K562 (cell line): Measurements from ENCODE around the gene UFSP2. TPM values are rescaled to one million over a fixed set of nuclear protein-coding genes. Genes with fewer than 3 reads are reported as not detected.

ENCODE experiments used
- ATAC-seq: fragments of 200-7000 bp; cut with Tn5 transposase; 3 replicates; pipeline ENCODE4 v1.9.1; 2020; ENCODE audit warnings: moderate library complexity
- Bru-seq: library from RNA; stranded (reverse); fragments of 400-500 nt; gene quantifications from one replicate; lab custom pipeline; 2021; lab: Mats Ljungman, UMichigan
- BruChase-seq, 2 experiments: library from RNA; stranded (reverse); fragments of 400-500 nt; gene quantifications; one replicate each; lab custom pipeline; 2021; lab: Mats Ljungman, UMichigan
- BruUV-seq: library from RNA; stranded (reverse); fragments of 400-500 nt; replicated peaks from 2 replicates; lab custom pipeline; 2021; lab: Mats Ljungman, UMichigan
- CTCF ChIA-PET: fragments of 300-600 bp; formaldehyde crosslinking; extraction: SDS; loops from one replicate; lab custom pipeline; 2021; ENCODE audit warnings: low intra/inter-chr PET ratio; lab: Yijun Ruan, JAX
- POLR2A ChIA-PET: fragments of 300-600, 350-650 bp; sonication (Branson Sonifier 250); formaldehyde crosslinking; extraction: SDS; loops from one replicate; lab custom pipeline; 2021; ENCODE audit warnings: antibody characterized with exemption, inconsistent platforms; lab: Yijun Ruan, JAX
- DNase-seq, 4 experiments: peaks; one replicate each; pipeline versions ENCODE4 v3.0.0 to v3.0.0-alpha.2; 2011 to 2018; ENCODE audit warnings: low spot score in 3 of 4, mixed read lengths in 3 of 4; ENCODE audit errors: extremely low read depth in 1 of 4
- FAIRE-seq: peaks from 2 replicates; lab custom pipeline; 2011; peaks lifted over from hg19 to GRCh38; lab: Jason Lieb, UNC
- H2AFZ ChIP-seq: 2 replicates; pipeline ENCODE4 v1.6.0; 2011; ENCODE audit warnings: low read depth, low read length, control low read depth, inconsistent platforms
- H3K27ac ChIP-seq: fragments of 200-600 bp; 3 replicates; pipeline ENCODE4 v1.8.0; 2011; ENCODE audit warnings: low read depth, mild to moderate bottlenecking, control low read depth, inconsistent platforms, low read length, moderate library complexity, mixed read lengths; ENCODE audit errors: extremely low read depth
- H3K27me3 ChIP-seq, 2 experiments: fragments of 300-600 bp in 1 of 2; 2 replicates in 1 of 2; 3 replicates in 1 of 2; pipeline versions ENCODE4 v1.6.0 to v1.8.0; 2011; ENCODE audit warnings: inconsistent platforms in 2 of 2, low read length in 2 of 2, mild to moderate bottlenecking in 1 of 2, mixed read lengths in 1 of 2, moderate library complexity in 1 of 2; ENCODE audit not compliant: control insufficient read depth in 2 of 2, insufficient read depth in 2 of 2
- H3K36me3 ChIP-seq: fragments of 300-600 bp; 3 replicates; pipeline ENCODE4 v1.8.0; 2011; ENCODE audit warnings: mild to moderate bottlenecking, low read length, inconsistent platforms; ENCODE audit not compliant: control insufficient read depth, insufficient read depth
- H3K4me1 ChIP-seq, 2 experiments: fragments of 200-600 bp in 1 of 2; replicated peaks in 1 of 2; 2 replicates in 1 of 2; 3 replicates in 1 of 2; pipeline versions ENCODE4 v1.5.1 to v1.8.0; 2011; ENCODE audit warnings: inconsistent platforms in 2 of 2, low read length in 2 of 2, mild to moderate bottlenecking in 1 of 2, mixed read lengths in 1 of 2, moderate library complexity in 1 of 2; ENCODE audit not compliant: control insufficient read depth in 2 of 2, insufficient read depth in 2 of 2
- H3K4me2 ChIP-seq: 2 replicates; pipeline ENCODE4 v1.6.1; 2011; ENCODE audit warnings: low read length, control low read depth, inconsistent platforms, mixed read lengths; ENCODE audit not compliant: insufficient read depth
- H3K4me3 ChIP-seq: fragments of 200-600 bp; sonication (generic), shearing (Covaris generic); 2 replicates; pipeline ENCODE4 v1.5.1; 2016; ENCODE audit warnings: control low read depth, inconsistent platforms
- H3K79me2 ChIP-seq: fragments of 200-600 bp; 3 replicates; pipeline ENCODE4 v1.8.0; 2011; ENCODE audit warnings: low read length, inconsistent platforms; ENCODE audit not compliant: control insufficient read depth, insufficient read depth
- H3K9ac ChIP-seq, 2 experiments: 2 replicates each; pipeline versions ENCODE4 v1.6.0 to v1.6.1; 2011; ENCODE audit warnings: low read depth in 2 of 2, low read length in 2 of 2, control low read depth in 1 of 2, inconsistent platforms in 1 of 2, mild to moderate bottlenecking in 1 of 2, mixed read lengths in 1 of 2; ENCODE audit not compliant: insufficient read depth in 1 of 2
- H3K9me1 ChIP-seq: one replicate; pipeline ENCODE4 v1.6.0; 2011; ENCODE audit warnings: inconsistent platforms, mild to moderate bottlenecking, low read length, moderate library complexity; ENCODE audit not compliant: control insufficient read depth, insufficient read depth
- H3K9me3 ChIP-seq: replicated peaks from 2 replicates; pipeline ENCODE4 v1.5.1; 2011; ENCODE audit warnings: low read depth, low read length, inconsistent platforms; ENCODE audit not compliant: control insufficient read depth, insufficient read depth
- H4K20me1 ChIP-seq: replicated peaks from 2 replicates; pipeline ENCODE4 v1.6.1; 2011; ENCODE audit warnings: low read length, inconsistent platforms, mixed read lengths; ENCODE audit not compliant: control insufficient read depth, insufficient read depth
- GATA2 ChIP-seq: sonication (generic); formaldehyde crosslinking; IDR thresholded peaks from 2 replicates; pipeline ENCODE4 v1.4.0; 2020; ENCODE audit warnings: mild to moderate bottlenecking, missing genetic modification reagents
- GTF2B ChIP-seq: IDR thresholded peaks from 2 replicates; pipeline ENCODE4 v1.6.1; 2011; ENCODE audit not compliant: insufficient read length; ENCODE audit errors: extremely low read depth
- HIVEP1 ChIP-seq: fragments of 250-450 bp; sonication (Bioruptor Pico); IDR thresholded peaks from 2 replicates; pipeline ENCODE4 v1.4.0; 2020; ENCODE audit warnings: mild to moderate bottlenecking
- KAT7 ChIP-seq: sonication (generic); formaldehyde crosslinking; IDR thresholded peaks from 2 replicates; pipeline ENCODE4 v1.8.0; 2022; ENCODE audit warnings: missing genetic modification reagents, mild to moderate bottlenecking, borderline replicate concordance
- MECOM ChIP-seq: fragments of 250-450 bp; sonication (Bioruptor Pico); IDR thresholded peaks from 2 replicates; pipeline ENCODE4 v1.8.0; 2022; ENCODE audit warnings: inconsistent platforms
- NR2C2 ChIP-seq, 2 experiments: fragments of 200-800 bp in 1 of 2; sonication (Bioruptor generic) in 1 of 2; sonication (generic) in 1 of 2; formaldehyde crosslinking in 1 of 2; IDR thresholded peaks; 2 replicates each; pipeline versions ENCODE4 v1.6.1 to v1.8.0; 2016 to 2022; ENCODE audit warnings: mild to moderate bottlenecking in 1 of 2, missing compliant biosample characterization in 1 of 2, missing genetic modification characterization in 1 of 2, missing genetic modification reagents in 1 of 2
- POLR2AphosphoS2 ChIP-seq: IDR thresholded peaks from 2 replicates; pipeline ENCODE4 v1.6.1; 2012; ENCODE audit warnings: low read length, improper control_type of control experiment
- PRMT5 ChIP-seq: sonication (generic); formaldehyde crosslinking; IDR thresholded peaks from 2 replicates; pipeline ENCODE4 v1.5.0; 2020; ENCODE audit warnings: missing genetic modification reagents
- SETDB1 ChIP-seq: IDR thresholded peaks from one replicate; pipeline ENCODE4 v1.6.1; 2012; ENCODE audit warnings: low read length, control low read depth, inconsistent platforms
- SIN3A ChIP-seq, 2 experiments: fragments of 150-350 bp in 1 of 2; IDR thresholded peaks; 2 replicates each; pipeline ENCODE4 v1.6.1; 2011 to 2016; ENCODE audit warnings: borderline replicate concordance in 2 of 2, low read depth in 2 of 2, low read length in 2 of 2, mild to moderate bottlenecking in 2 of 2, moderate library complexity in 2 of 2; ENCODE audit not compliant: control insufficient read depth in 1 of 2
- TCFL5 ChIP-seq: fragments of 250-450 bp; sonication (Bioruptor Pico); conservative IDR thresholded peaks from 2 replicates; pipeline ENCODE4 v1.6.1; 2021; ENCODE audit warnings: mild to moderate bottlenecking, moderate library complexity, matching md5 sums
- ZNF395 ChIP-seq: fragments of 200-800 bp; sonication (Bioruptor generic); IDR thresholded peaks from 2 replicates; pipeline ENCODE4 v1.6.1; 2017; ENCODE audit warnings: missing genetic modification characterization, missing compliant biosample characterization
- ZNF766 ChIP-seq: fragments of 200-800 bp; sonication (Bioruptor generic); conservative IDR thresholded peaks from 2 replicates; pipeline ENCODE4 v1.6.1; 2016; ENCODE audit warnings: missing genetic modification characterization, missing compliant biosample characterization
- WGBS: fragments of 100-300 bp; shearing (Covaris generic); methylation state at CpG from one replicate; pipeline ENCODE4 v1.1.6; 2016; ENCODE audit warnings: low coverage, mixed read lengths; ENCODE audit not compliant: insufficient coverage; ENCODE audit errors: missing lambda C conversion rate; 5-methylcytosine and 5-hydroxymethylcytosine counted together
- in situ Hi-C: fragments of 300-500 bp; cut with MboI; formaldehyde crosslinking; loops from 4 replicates; pipeline ENCODE4 v1.15.0; 2018; ENCODE audit warnings: inconsistent platforms, mixed read lengths
- intact Hi-C: fragments of 100-400 bp; cut with micrococcal nuclease; formaldehyde crosslinking; loops from 2 replicates; pipeline ENCODE4 v1.14.2; 2022
- long read RNA-seq, 3 experiments: library from polyadenylated mRNA in 2 of 3; library from RNA in 1 of 3; unstranded in 2 of 3; stranded (forward) in 1 of 3; transcript quantifications; one replicate each; pipeline ENCODE4 v2.0.0, GENCODE V29; 2019 to 2022
- polyA minus RNA-seq, 3 experiments: library from RNA; depleted of rRNA, polyadenylated mRNA; stranded (reverse); fragments of >200 nt; gene quantifications; 2 replicates each; pipeline ENCODE4 v1.2.3, GENCODE V29; 2011
- polyA plus RNA-seq, 8 experiments: library from polyadenylated mRNA; depleted of rRNA in 4 of 8; stranded (reverse) in 5 of 8; unstranded in 3 of 8; fragments of >200 nt; fragmentation: Nextera tagmentation in 2 of 8; fragmentation: Illumina TruSeq in 1 of 8; extraction: Ambion mirVana in 2 of 8; extraction: Trizol in 1 of 8; gene quantifications; 2 replicates each; pipeline versions ENCODE4 v1.2.1 to v1.2.3, GENCODE V29; 2011 to 2014; ENCODE audit warnings: inconsistent platforms in 1 of 8, missing spikeins in 1 of 8
- total RNA-seq, 7 experiments: library from RNA; depleted of rRNA in 6 of 7; stranded (reverse); fragments of >200 nt in 6 of 7; fragmentation: Illumina TruSeq in 2 of 7; extraction: Trizol in 2 of 7; gene quantifications; 2 replicates each; pipeline versions ENCODE4 v1.2.1 to v1.2.3, GENCODE V29; 2011 to 2021; ENCODE audit warnings: low replicate concordance in 1 of 7

UFSP2 gene
- 21.8 and 37.1 TPM in 2 replicates for total RNA-seq (2011; cell fraction: chromatin; rRNA removed; ENCODE audit: low replicate concordance)
- 8.4 and 11.0 TPM in 2 replicates for total RNA-seq (2011; cell fraction: nucleolus; rRNA removed)
- 18.9 and 20.2 TPM in 2 replicates for total RNA-seq (2011; cell fraction: nucleoplasm; rRNA removed)
- total RNA-seq (2014; rRNA removed): 20.2 and 21.8 TPM in 2 replicates
- 28.2 and 29.9 TPM in 2 replicates for total RNA-seq (2014; rRNA removed; fragmentation: Illumina TruSeq; extraction: Trizol)
- total RNA-seq (2015; rRNA removed; fragmentation: Illumina TruSeq; extraction: Trizol): 21.2 and 22.0 TPM in 2 replicates
- 20.7 and 24.5 TPM in 2 replicates for total RNA-seq (2021)
- 49.6 and 55.8 TPM in 2 replicates for polyA plus RNA-seq (2011; rRNA removed)
- 20.2 and 33.1 TPM in 2 replicates for polyA plus RNA-seq (2011; cell fraction: cytosol; rRNA removed)
- polyA plus RNA-seq (2011; cell fraction: nucleus; rRNA removed): 12.0 and 17.0 TPM in 2 replicates
- 19.1 and 24.0 TPM in 2 replicates for polyA plus RNA-seq (2012)
- 22.9 and 26.6 TPM in 2 replicates for polyA plus RNA-seq (2014; fragmentation: Illumina TruSeq; extraction: Trizol)
- polyA plus RNA-seq (2014; fragmentation: Nextera tagmentation; extraction: Ambion mirVana): 10 to 100 TPM; 41.0 to 45.7 TPM
- 20.1 and 25.0 TPM in 2 replicates for polyA plus RNA-seq (2014; rRNA removed)
- 52.4 and 56.8 TPM in 2 replicates for polyA minus RNA-seq (2011; rRNA and poly(A)+ RNA removed)
- polyA minus RNA-seq (2011; cell fraction: cytosol; rRNA and poly(A)+ RNA removed): 15.7 and 26.4 TPM in 2 replicates
- polyA minus RNA-seq (2011; cell fraction: nucleus; rRNA and poly(A)+ RNA removed): 8.1 and 20.4 TPM in 2 replicates
- Bru-seq, nascent RNA: percentile 72 among the genes with signal in this experiment
- percentile 76 among the genes with signal in this experiment for BruChase-seq, experiment 1, labeled RNA remaining after a 2-hour chase
- percentile 74 among the genes with signal in this experiment for BruChase-seq, experiment 2, labeled RNA remaining after a 6-hour chase
- long read RNA-seq, experiment 1, transcript UFSP2-201 (12 exons, 1,630 nt): major isoform, 33 of 60 reads
- long read RNA-seq, experiment 1, partial matches to known transcripts: 12 of 60 reads
- long read RNA-seq, experiment 1, other reads (novel, unspliced or antisense): 15 of 60 reads
- long read RNA-seq, experiment 2, transcript UFSP2-201 (12 exons, 1,630 nt): major isoform, 13 of 26 reads
- long read RNA-seq, experiment 2, partial matches to known transcripts: 3 of 26 reads
- long read RNA-seq, experiment 2, other reads (novel, unspliced or antisense): 8 of 26 reads
- long read RNA-seq, experiment 3, transcript UFSP2-201 (12 exons, 1,630 nt): major isoform, 26 of 35 reads
- long read RNA-seq, experiment 3, partial matches to known transcripts: 7 of 35 reads
- long read RNA-seq, experiment 3, other reads (novel, unspliced or antisense): 2 of 35 reads

- Histone ChIP-seq H3K27ac (peak within 1 kb of the TSS; percentile 98), H3K79me2 (peaks cover 24% of the 10 kb centered on the region), H2AFZ (peak within 1 kb of the TSS; percentile 100), H3K4me3 (peak within 1 kb of the TSS; percentile 74), H3K36me3 (peaks cover 14% of the 10 kb centered on the region; the same call in 2 of the 3 replicates), H3K4me1 (peaks cover 0 to 7% of the 10 kb centered on the region in 2 experiments; a peak in 2 of 5 replicates), H3K9me3 (peaks cover 4% of the 10 kb centered on the region; the same call in 1 of the 2 replicates), H3K9me1 (no peaks in the 10 kb centered on the region), H3K4me2 (peak within 1 kb of the TSS; percentile 95), H3K9ac (peak within 1 kb of the TSS; percentile 95 to 98), H3K27me3 (no peaks in the 10 kb centered on the region), H4K20me1 (no peaks in the 10 kb centered on the region)
- ATAC-seq (peak; percentile 92), FAIRE-seq (peak; percentile 93), DNase-seq (peak; percentile 91 to 93 (median 92))
- in situ Hi-C loops: no loop called here
- intact Hi-C loops: no loop called here
- POLR2A ChIA-PET: interaction anchor here (1.4 to 2.0 kb wide), 2 partner anchors 13 to 29 kb away, joined by 3 to 5 read pairs; partner anchors contain the start of gene ANKRD37
- WGBS: under 1% methylated on average over 61 of the region's 66 CpGs
- CTCF ChIA-PET: no interaction called here
- BruUV-seq: no TSS peak
- TF ChIP-seq SIN3A (IDR thresholded peaks at IDR 0.05; ENCODE audit: borderline replicate concordance in 2 of 2, control insufficient read depth in 1 of 2, low read depth in 2 of 2, low read length in 2 of 2) (peak; percentile 96 to 98), PRMT5 (CRISPR knock-in tag) (no peak), NR2C2 (CRISPR knock-in tag; IDR thresholded peaks at IDR 0.05) (no peak), NR2C2 (tag; IDR thresholded peaks at IDR 0.05) (peak; percentile 38; the same call in 1 of the 2 replicates), POLR2AphosphoS2 (no peak), GATA2 (CRISPR knock-in tag) (no peak), SETDB1 (no peak), MECOM (CRISPR knock-in tag) (no peak), ZNF395 (CRISPR knock-in tag) (0 out of 2 replicates have a peak, but pooled peaks have one; percentile 5), ZNF766 (CRISPR knock-in tag) (peak; percentile 30; the same call in 1 of the 2 replicates), GTF2B (no peak), TCFL5 (no peak), KAT7 (CRISPR knock-in tag) (peak; percentile 41; the same call in 1 of the 2 replicates), HIVEP1 (no peak)
These were observed at the start of gene UFSP2 for GRCh38 chr4:185425647-185426352. UFSP2 (minus strand) TSS chr4:185425964; CDS start chr4:185425868, 96 bp downstream.
